Endothelial cell (in vitro differentiated cells): ENCODE measurements around the gene C9orf72. TPM values are rescaled to one million over a fixed set of nuclear protein-coding genes. Genes with fewer than 3 reads are reported as not detected.

Source experiments
- DNase-seq: peaks from one replicate; pipeline ENCODE4 v3.0.0; 2021; ENCODE audit warnings: low spot score
- H3K27ac Mint-ChIP-seq: one replicate; pipeline ENCODE4 v1.8.0; 2021; ENCODE audit warnings: mixed read lengths, inconsistent platforms; ENCODE audit not compliant: unreplicated experiment
- H3K27me3 Mint-ChIP-seq: one replicate; pipeline ENCODE4 v1.8.0; 2021; ENCODE audit warnings: mild to moderate bottlenecking, moderate library complexity, mixed read lengths, inconsistent platforms; ENCODE audit not compliant: unreplicated experiment
- H3K36me3 Mint-ChIP-seq: one replicate; pipeline ENCODE4 v1.8.0; 2021; ENCODE audit warnings: mild to moderate bottlenecking, low read depth, mixed read lengths, inconsistent platforms; ENCODE audit not compliant: unreplicated experiment
- H3K4me1 Mint-ChIP-seq: one replicate; pipeline ENCODE4 v1.8.0; 2021; ENCODE audit warnings: mild to moderate bottlenecking, mixed read lengths, inconsistent platforms; ENCODE audit not compliant: unreplicated experiment
- H3K4me3 Mint-ChIP-seq: one replicate; pipeline ENCODE4 v1.8.0; 2021; ENCODE audit warnings: mild to moderate bottlenecking, mixed read lengths, inconsistent platforms; ENCODE audit not compliant: unreplicated experiment
- H3K9me3 Mint-ChIP-seq: one replicate; pipeline ENCODE4 v1.8.0; 2021; ENCODE audit warnings: mixed read lengths, inconsistent platforms; ENCODE audit not compliant: unreplicated experiment
- total RNA-seq: library from RNA; stranded (reverse); fragmentation: NEBNext Ultra II Directional; extraction: Animal tissue kit (Norgen Biotek cat#: 25700); gene quantifications from one replicate; pipeline ENCODE4 v1.2.1, GENCODE V29; 2021; ENCODE audit not compliant: unreplicated experiment
- TF ChIP-seq, protein P1 (sequence below): fragments of 200-600 bp; sonication (generic); IDR thresholded peaks from one replicate; pipeline ENCODE4 v1.5.0; 2021; ENCODE audit warnings: antibody characterized with exemption; ENCODE audit not compliant: unreplicated experiment

C9orf72 gene
- total RNA-seq, 1 donor from 2014 or later = 14.7 TPM

DNA sequence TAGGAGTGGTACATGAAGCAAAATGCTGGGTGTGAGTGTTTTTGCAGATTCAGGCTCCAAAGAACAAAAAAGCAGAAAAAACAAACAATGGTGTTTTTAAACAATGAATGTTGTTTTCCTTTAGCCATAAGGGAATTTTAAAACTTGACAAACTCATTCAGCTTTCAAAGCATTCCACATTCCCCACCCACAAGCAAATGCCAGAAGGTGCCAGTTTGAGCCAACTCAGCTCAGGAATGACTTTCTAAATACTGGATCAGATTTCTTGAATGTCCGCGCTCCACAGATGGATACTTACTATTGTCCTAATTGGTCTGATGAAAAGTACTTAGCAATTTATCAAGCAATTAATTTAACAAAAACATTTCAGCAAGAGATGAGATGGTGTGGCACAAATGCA lies 30.8 kb downstream of the C9orf72 start:
- DNase-seq = no peak
- Mint-ChIP-seq H3K9me3 (no peaks in the 10 kb centered on the region), H3K4me3 (no peak overlapping the region), H3K27ac (no peak overlapping the region), H3K4me1 (peaks cover 6% of the 10 kb centered on the region), H3K27me3 (no peaks in the 10 kb centered on the region), H3K36me3 (peaks cover 7% of the 10 kb centered on the region)
- TF ChIP-seq, protein P1, sequence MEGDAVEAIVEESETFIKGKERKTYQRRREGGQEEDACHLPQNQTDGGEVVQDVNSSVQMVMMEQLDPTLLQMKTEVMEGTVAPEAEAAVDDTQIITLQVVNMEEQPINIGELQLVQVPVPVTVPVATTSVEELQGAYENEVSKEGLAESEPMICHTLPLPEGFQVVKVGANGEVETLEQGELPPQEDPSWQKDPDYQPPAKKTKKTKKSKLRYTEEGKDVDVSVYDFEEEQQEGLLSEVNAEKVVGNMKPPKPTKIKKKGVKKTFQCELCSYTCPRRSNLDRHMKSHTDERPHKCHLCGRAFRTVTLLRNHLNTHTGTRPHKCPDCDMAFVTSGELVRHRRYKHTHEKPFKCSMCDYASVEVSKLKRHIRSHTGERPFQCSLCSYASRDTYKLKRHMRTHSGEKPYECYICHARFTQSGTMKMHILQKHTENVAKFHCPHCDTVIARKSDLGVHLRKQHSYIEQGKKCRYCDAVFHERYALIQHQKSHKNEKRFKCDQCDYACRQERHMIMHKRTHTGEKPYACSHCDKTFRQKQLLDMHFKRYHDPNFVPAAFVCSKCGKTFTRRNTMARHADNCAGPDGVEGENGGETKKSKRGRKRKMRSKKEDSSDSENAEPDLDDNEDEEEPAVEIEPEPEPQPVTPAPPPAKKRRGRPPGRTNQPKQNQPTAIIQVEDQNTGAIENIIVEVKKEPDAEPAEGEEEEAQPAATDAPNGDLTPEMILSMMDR = no peak

DNA sequence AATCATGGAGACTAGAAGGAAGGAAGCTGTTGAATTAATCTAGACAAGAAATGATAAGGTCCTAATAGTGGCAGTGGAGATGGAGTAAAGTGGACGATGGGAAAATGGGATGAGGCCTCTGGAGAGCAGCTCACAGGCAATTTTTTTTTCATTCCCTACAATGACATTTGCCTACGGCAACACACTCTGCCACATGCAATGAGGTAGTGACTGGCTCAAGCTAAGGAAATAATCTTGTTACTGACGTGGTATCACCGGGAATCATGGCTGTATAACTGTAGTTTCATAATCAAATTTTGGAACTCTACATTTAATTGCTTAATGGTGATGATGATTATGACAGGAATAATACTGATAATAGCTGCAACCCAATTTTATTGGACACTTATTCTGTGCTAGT lies 31.5 kb downstream of the C9orf72 start:
- Mint-ChIP-seq H3K9me3 (no peaks in the 10 kb centered on the region), H3K4me1 (peaks cover 6% of the 10 kb centered on the region), H3K4me3 (no peak overlapping the region), H3K27me3 (no peaks in the 10 kb centered on the region), H3K27ac (no peak overlapping the region), H3K36me3 (peaks cover 7% of the 10 kb centered on the region)
- TF ChIP-seq, protein P1 = no peak
- no peak for DNase-seq

DNA sequence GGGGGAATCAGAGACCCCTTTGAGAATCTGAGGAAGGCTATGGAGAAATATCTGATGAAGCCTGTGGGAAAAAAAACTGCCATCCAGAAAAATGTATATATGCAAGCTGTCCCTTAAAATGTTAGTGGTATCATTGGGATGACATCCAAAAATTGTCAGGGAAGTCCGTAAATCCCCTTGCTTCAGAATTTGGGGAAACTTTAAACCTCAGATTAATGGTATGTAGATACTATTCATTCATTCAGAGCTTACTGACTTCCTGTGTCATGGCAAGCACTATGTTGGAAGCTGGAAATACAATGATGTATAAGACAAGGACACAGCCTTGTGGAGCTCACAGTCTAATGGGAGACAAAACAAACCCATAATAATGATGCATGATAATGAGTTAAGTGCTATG lies 32.8 kb downstream of the C9orf72 start:
- DNase-seq = no peak
- Mint-ChIP-seq H3K4me1 (peaks cover 6% of the 10 kb centered on the region), H3K9me3 (no peaks in the 10 kb centered on the region), H3K27ac (no peak overlapping the region), H3K36me3 (peaks cover 7% of the 10 kb centered on the region), H3K4me3 (no peak overlapping the region), H3K27me3 (no peaks in the 10 kb centered on the region)
- TF ChIP-seq, protein P1 = no peak

DNA sequence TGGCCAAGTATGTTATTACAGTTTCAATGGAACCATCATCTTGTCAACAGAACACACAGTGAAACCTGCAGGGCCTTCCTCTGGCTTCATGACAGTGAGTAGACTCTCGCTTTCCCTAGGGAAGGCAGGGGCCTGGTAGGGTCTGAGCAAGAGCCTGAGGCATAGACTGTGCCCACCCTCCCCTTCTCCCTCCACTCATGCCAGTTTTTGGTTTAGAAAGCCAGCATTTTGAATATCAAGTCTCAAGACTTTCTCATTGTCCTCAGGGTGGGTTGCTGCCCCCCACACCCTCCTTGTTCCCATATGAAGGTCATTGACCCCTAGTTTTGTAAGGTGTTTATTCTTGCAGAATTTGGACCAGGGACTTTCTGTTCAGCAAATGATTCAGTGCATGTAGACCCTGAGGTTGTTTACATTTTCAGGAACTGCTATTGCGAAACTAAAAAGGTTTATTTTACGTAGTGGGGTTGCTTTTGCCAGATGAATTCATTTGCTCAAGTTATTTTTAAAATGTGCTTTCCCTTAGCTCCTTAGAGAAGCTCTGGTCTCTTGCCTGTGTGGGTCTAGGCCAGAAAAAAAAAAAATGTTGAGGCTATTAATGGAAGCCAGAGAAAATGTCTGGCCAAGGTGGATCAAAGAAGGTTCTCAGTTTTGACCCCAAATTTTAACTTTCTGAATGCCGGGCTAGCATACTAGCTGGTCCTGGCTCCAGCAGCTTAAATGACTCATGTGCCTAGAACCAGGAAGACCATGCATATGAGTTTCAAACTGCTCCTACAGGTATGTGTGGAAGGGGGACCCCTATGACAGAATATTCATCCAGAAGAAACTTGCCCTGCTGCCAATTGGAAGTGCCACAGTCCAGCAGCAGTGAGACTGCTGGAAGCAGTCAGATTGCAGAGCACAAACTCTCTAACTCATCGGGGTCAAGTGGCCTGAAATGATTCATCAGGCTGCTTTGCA lies 33.5 kb downstream of the C9orf72 start:
- no peaks in the 10 kb centered on the region for H3K27me3 Mint-ChIP-seq
- H3K4me1 Mint-ChIP-seq = peaks cover 8% of the 10 kb centered on the region
- TF ChIP-seq, protein P1 = no peak
- no peak for DNase-seq
- H3K9me3 Mint-ChIP-seq = no peaks in the 10 kb centered on the region
- H3K4me3 Mint-ChIP-seq = no peak overlapping the region
- peaks cover 5% of the 10 kb centered on the region for H3K36me3 Mint-ChIP-seq
- no peak overlapping the region for H3K27ac Mint-ChIP-seq

DNA sequence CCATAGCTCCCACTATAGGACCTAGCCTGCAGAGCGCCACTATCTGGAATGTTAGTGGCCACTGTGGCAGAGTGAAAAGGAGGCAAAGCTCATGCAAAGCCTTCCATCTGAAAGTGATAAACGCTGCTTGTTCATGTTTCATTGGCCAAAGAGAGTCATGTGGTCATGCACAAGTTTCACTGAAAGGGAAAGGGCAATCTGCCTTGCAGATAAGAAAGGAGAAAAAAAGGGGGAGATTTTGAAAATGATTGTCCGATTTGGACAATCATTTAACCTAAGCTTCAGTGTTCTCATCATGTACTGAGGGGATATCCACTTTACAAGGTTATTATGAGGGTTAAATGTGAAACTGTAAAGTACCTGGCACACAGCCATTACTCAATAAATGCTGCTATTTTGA lies 34.6 kb downstream of the C9orf72 start:
- no peaks in the 10 kb centered on the region for H3K9me3 Mint-ChIP-seq
- DNase-seq = no peak
- no peaks in the 10 kb centered on the region for H3K36me3 Mint-ChIP-seq
- no peak overlapping the region for H3K27ac Mint-ChIP-seq
- no peaks in the 10 kb centered on the region for H3K27me3 Mint-ChIP-seq
- TF ChIP-seq, protein P1 = no peak
- H3K4me3 Mint-ChIP-seq = no peak overlapping the region
- peaks cover 19% of the 10 kb centered on the region for H3K4me1 Mint-ChIP-seq
